Nephron (organoid): ENCODE measurements around the gene KLRD1.

Source experiments
- H3K27ac Mint-ChIP-seq, 3 experiments: 2 replicates each; pipeline ENCODE4 v1.8.0; 2020; ENCODE audit warnings: mixed read lengths in 3 of 3, mild to moderate bottlenecking in 2 of 3, moderate library complexity in 1 of 3
- H3K27me3 Mint-ChIP-seq: 2 replicates; pipeline ENCODE4 v1.8.0; 2021; ENCODE audit warnings: low read depth, mild to moderate bottlenecking, moderate library complexity, mixed read lengths
- H3K36me3 Mint-ChIP-seq: 2 replicates; pipeline ENCODE4 v1.8.0; 2020; ENCODE audit warnings: low read depth, mixed read lengths
- H3K4me1 Mint-ChIP-seq: 2 replicates; pipeline ENCODE4 v1.8.0; 2020; ENCODE audit warnings: mixed read lengths
- H3K4me3 Mint-ChIP-seq, 3 experiments: 2 replicates each; pipeline ENCODE4 v1.8.0; 2020; ENCODE audit warnings: mild to moderate bottlenecking in 3 of 3, mixed read lengths in 3 of 3, moderate library complexity in 2 of 3
- H3K9me3 Mint-ChIP-seq: 2 replicates; pipeline ENCODE4 v1.8.0; 2020; ENCODE audit warnings: mixed read lengths
- TF ChIP-seq, protein P1 (sequence below), 3 experiments: fragments of 200-600 bp; sonication (generic); IDR thresholded peaks; one replicate each; pipeline ENCODE4 v1.5.0; 2021; ENCODE audit warnings: antibody characterized with exemption in 3 of 3; ENCODE audit not compliant: unreplicated experiment in 3 of 3

Gene KLRD1, protein sequence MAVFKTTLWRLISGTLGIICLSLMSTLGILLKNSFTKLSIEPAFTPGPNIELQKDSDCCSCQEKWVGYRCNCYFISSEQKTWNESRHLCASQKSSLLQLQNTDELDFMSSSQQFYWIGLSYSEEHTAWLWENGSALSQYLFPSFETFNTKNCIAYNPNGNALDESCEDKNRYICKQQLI

GRCh38 chr12:10307630-10308029, at the start of gene KLRD1:
KLRD1 (plus strand) TSS chr12:10307870; CDS start chr12:10308078, 208 bp downstream.
- Mint-ChIP-seq H3K27ac (no peak within 1 kb of the TSS), H3K4me3 (no peak within 1 kb of the TSS), H3K4me1 (no peaks in the 10 kb centered on the region), H3K36me3 (no peaks in the 10 kb centered on the region), H3K27me3 (no peaks in the 10 kb centered on the region), H3K9me3 (no peaks in the 10 kb centered on the region)
- TF ChIP-seq, protein P1, sequence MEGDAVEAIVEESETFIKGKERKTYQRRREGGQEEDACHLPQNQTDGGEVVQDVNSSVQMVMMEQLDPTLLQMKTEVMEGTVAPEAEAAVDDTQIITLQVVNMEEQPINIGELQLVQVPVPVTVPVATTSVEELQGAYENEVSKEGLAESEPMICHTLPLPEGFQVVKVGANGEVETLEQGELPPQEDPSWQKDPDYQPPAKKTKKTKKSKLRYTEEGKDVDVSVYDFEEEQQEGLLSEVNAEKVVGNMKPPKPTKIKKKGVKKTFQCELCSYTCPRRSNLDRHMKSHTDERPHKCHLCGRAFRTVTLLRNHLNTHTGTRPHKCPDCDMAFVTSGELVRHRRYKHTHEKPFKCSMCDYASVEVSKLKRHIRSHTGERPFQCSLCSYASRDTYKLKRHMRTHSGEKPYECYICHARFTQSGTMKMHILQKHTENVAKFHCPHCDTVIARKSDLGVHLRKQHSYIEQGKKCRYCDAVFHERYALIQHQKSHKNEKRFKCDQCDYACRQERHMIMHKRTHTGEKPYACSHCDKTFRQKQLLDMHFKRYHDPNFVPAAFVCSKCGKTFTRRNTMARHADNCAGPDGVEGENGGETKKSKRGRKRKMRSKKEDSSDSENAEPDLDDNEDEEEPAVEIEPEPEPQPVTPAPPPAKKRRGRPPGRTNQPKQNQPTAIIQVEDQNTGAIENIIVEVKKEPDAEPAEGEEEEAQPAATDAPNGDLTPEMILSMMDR (IDR thresholded peaks at IDR 0.05; ENCODE audit: unreplicated experiment in 3 of 3) = no peak

DNA sequence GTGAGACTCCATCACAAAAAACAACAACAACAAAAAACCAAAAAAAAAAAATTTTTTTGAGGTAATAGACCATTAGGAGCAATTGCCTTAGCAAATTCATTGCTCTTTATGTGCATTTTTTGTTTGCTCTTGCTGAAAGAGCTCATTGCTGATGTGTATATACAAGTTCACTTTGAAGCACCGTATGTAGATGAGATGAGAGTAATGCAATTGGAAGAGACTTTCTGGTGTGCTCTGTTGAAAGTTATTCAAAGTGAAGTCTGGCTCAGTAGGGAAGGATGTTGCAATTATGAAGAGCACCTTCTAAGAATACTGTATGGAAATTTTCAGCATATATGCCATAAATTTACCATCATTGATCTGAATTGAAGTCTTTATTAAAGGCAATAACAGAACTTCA, 46.7 kb upstream of the KLRD1 start:
- peaks cover 4% of the 10 kb centered on the region for H3K9me3 Mint-ChIP-seq
- H3K36me3 Mint-ChIP-seq = no peaks in the 10 kb centered on the region
- H3K27me3 Mint-ChIP-seq = no peaks in the 10 kb centered on the region
- H3K27ac Mint-ChIP-seq = no peak overlapping the region
- TF ChIP-seq, protein P1 (IDR thresholded peaks at IDR 0.05; ENCODE audit: unreplicated experiment in 3 of 3) = no peak
- no peak overlapping the region for H3K4me3 Mint-ChIP-seq
- no peaks in the 10 kb centered on the region for H3K4me1 Mint-ChIP-seq

GRCh38 chr12:10268037-10268436, 39.6 kb upstream of the KLRD1 start:
- Mint-ChIP-seq H3K4me3 (no peak overlapping the region), H3K4me1 (no peaks in the 10 kb centered on the region), H3K9me3 (no peaks in the 10 kb centered on the region), H3K27ac (no peak overlapping the region), H3K27me3 (no peaks in the 10 kb centered on the region), H3K36me3 (no peaks in the 10 kb centered on the region)
- TF ChIP-seq, protein P1 (IDR thresholded peaks at IDR 0.05; ENCODE audit: unreplicated experiment in 3 of 3) = no peak

DNA sequence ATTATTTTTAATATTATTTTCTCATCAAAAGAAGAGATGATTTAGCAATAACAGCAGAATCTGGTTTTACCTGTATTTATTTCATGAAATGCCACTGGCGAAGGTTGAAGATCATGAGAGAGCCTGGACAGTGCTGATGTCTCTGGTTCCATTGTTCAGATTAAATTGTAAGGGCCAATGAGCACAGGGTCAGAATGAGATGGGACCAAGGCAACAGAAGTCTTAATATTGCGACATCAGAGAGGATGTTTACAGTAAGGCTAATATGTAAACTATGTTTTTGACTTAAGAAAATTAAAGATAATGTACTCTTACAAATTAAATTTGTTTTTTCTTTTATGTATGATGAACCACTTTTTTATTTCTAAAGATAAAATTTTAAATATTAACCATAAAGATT, 35.2 kb upstream of the KLRD1 start:
- Mint-ChIP-seq H3K36me3 (no peaks in the 10 kb centered on the region), H3K4me3 (no peak overlapping the region), H3K27ac (no peak overlapping the region), H3K4me1 (no peaks in the 10 kb centered on the region), H3K9me3 (no peaks in the 10 kb centered on the region), H3K27me3 (no peaks in the 10 kb centered on the region)
- TF ChIP-seq, protein P1 (IDR thresholded peaks at IDR 0.05; ENCODE audit: unreplicated experiment in 3 of 3) = no peak

GRCh38 chr12:10276774-10277173, 30.9 kb upstream of the KLRD1 start:
- Mint-ChIP-seq H3K9me3 (no peaks in the 10 kb centered on the region), H3K27me3 (no peaks in the 10 kb centered on the region), H3K27ac (no peak overlapping the region), H3K4me3 (no peak overlapping the region), H3K36me3 (no peaks in the 10 kb centered on the region), H3K4me1 (no peaks in the 10 kb centered on the region)
- TF ChIP-seq, protein P1 (IDR thresholded peaks at IDR 0.05; ENCODE audit: unreplicated experiment in 3 of 3) = no peak

DNA sequence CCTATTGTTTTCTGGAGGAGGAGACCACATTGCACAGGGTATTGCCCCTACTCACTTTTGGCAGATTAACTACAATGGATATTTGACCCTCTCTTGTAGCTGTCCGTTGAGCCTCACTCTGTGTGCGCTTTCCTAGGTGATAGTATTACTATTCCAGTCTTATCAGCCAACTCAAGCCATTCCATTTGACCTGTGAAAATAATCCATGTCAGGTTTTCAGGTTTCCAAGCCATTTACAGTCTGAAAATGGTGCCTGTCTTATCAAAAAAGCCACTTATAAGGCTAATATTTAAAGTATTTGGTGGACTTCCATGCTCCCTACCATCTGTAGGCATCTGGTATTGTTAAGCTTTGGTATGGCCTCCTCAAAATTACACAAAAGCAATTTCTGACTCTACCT, 29.6 kb upstream of the KLRD1 start:
- no peaks in the 10 kb centered on the region for H3K9me3 Mint-ChIP-seq
- no peaks in the 10 kb centered on the region for H3K4me1 Mint-ChIP-seq
- no peak overlapping the region for H3K4me3 Mint-ChIP-seq
- TF ChIP-seq, protein P1 (IDR thresholded peaks at IDR 0.05; ENCODE audit: unreplicated experiment in 3 of 3) = no peak
- H3K27ac Mint-ChIP-seq = no peak overlapping the region
- no peaks in the 10 kb centered on the region for H3K27me3 Mint-ChIP-seq
- H3K36me3 Mint-ChIP-seq = no peaks in the 10 kb centered on the region
